T-helper 17 cell (primary cell): ENCODE measurements around the gene ACRBP. TPM values are rescaled to one million over a fixed set of nuclear protein-coding genes. Genes with fewer than 3 reads are reported as not detected.

Experiments
- ATAC-seq: fragments of 150-1000 bp; cut with Tn5 transposase; 2 replicates; pipeline ENCODE4 v1.10.0; 2021; ENCODE audit warnings: mild to moderate bottlenecking, moderate library complexity
- DNase-seq, 3 donors: peaks; one replicate each; pipeline versions ENCODE4 v3.0.0 to v3.0.0-alpha.2; 2020 to 2021
- H3K9me3 ChIP-seq: one replicate; pipeline ENCODE4 v1.7.0; 2013; ENCODE audit warnings: low read length, mild to moderate bottlenecking; ENCODE audit not compliant: control insufficient read depth, poor library complexity, severe bottlenecking
- H3K27ac Mint-ChIP-seq: one replicate; pipeline ENCODE4 v1.8.0; 2022; ENCODE audit warnings: mild to moderate bottlenecking, moderate library complexity, mixed read lengths
- H3K27me3 Mint-ChIP-seq: one replicate; pipeline ENCODE4 v1.8.0; 2022; ENCODE audit warnings: mixed read lengths
- H3K36me3 Mint-ChIP-seq: one replicate; pipeline ENCODE4 v1.8.0; 2022; ENCODE audit warnings: low read depth, mixed read lengths
- H3K4me1 Mint-ChIP-seq: one replicate; pipeline ENCODE4 v1.8.0; 2022; ENCODE audit warnings: mild to moderate bottlenecking, mixed read lengths
- H3K4me3 Mint-ChIP-seq: one replicate; pipeline ENCODE4 v1.8.0; 2022; ENCODE audit warnings: mild to moderate bottlenecking, moderate library complexity, mixed read lengths
- total RNA-seq, 4 donors: library from RNA in 2 of 4; stranded (reverse) in 2 of 4; gene quantifications; one replicate each; pipeline ENCODE4 v1.2.3 and lab custom pipeline; 2022 to 2026

Gene ACRBP
- total RNA-seq = 10 to 100 TPM in 1 of 2 donors, 1 to 10 TPM in 1; 3.4 to 90.0 TPM
- total RNA-seq (lab: John Stamatoyannopoulos, UW) = 0.38 to 0.58 reads per million in 2 donors

- Mint-ChIP-seq H3K36me3 (peaks cover 10% of the 10 kb centered on the region), H3K4me3 (peak within 1 kb of the TSS; percentile 83), H3K27ac (peak within 1 kb of the TSS; percentile 56), H3K4me1 (peaks cover 14% of the 10 kb centered on the region), H3K27me3 (peaks cover 7% of the 10 kb centered on the region)
- no peaks in the 10 kb centered on the region for H3K9me3 ChIP-seq
- DNase-seq (peak in 1 of 3 donors; percentile 20), ATAC-seq (peak; percentile 76)
These were observed at the start of gene ACRBP for GRCh38 chr12:6647083-6647604. Gene ACRBP, minus strand, starts transcription at chr12:6647432. Its CDS starts 66 bp downstream, at chr12:6647366.

- DNase-seq (no peak), ATAC-seq (no peak)
- H3K27ac Mint-ChIP-seq = peak overlapping the region; percentile 69
- peaks cover 8% of the 10 kb centered on the region for H3K27me3 Mint-ChIP-seq
- H3K4me3 Mint-ChIP-seq = no peak overlapping the region
- no peaks in the 10 kb centered on the region for H3K9me3 ChIP-seq
- H3K36me3 Mint-ChIP-seq = peaks cover 6% of the 10 kb centered on the region
- H3K4me1 Mint-ChIP-seq = peaks cover 26% of the 10 kb centered on the region
These were observed 48.2 kb upstream of the ACRBP start for GRCh38 chr12:6695313-6696045.

- DNase-seq (no peak), ATAC-seq (no peak)
- H3K36me3 Mint-ChIP-seq = peaks cover 5% of the 10 kb centered on the region
- H3K27ac Mint-ChIP-seq = no peak overlapping the region
- no peak overlapping the region for H3K4me3 Mint-ChIP-seq
- H3K4me1 Mint-ChIP-seq = peaks cover 31% of the 10 kb centered on the region
- H3K9me3 ChIP-seq = no peaks in the 10 kb centered on the region
- peaks cover 7% of the 10 kb centered on the region for H3K27me3 Mint-ChIP-seq
These were observed 47.5 kb upstream of the ACRBP start for GRCh38 chr12:6694701-6695100.

- H3K9me3 ChIP-seq = no peaks in the 10 kb centered on the region
- no peak overlapping the region for H3K4me3 Mint-ChIP-seq
- H3K36me3 Mint-ChIP-seq = no peaks in the 10 kb centered on the region
- H3K27ac Mint-ChIP-seq = peak overlapping the region; percentile 8
- peaks cover 23% of the 10 kb centered on the region for H3K4me1 Mint-ChIP-seq
- DNase-seq (no peak), ATAC-seq (no peak)
- no peaks in the 10 kb centered on the region for H3K27me3 Mint-ChIP-seq
These were observed 46.7 kb upstream of the ACRBP start for GRCh38 chr12:6693832-6694355.

- Mint-ChIP-seq H3K4me3 (no peak overlapping the region), H3K27me3 (no peaks in the 10 kb centered on the region), H3K4me1 (peaks cover 18% of the 10 kb centered on the region), H3K36me3 (no peaks in the 10 kb centered on the region), H3K27ac (no peak overlapping the region)
- DNase-seq (no peak), ATAC-seq (no peak)
- H3K9me3 ChIP-seq = no peaks in the 10 kb centered on the region
These were observed 45.7 kb upstream of the ACRBP start for GRCh38 chr12:6692888-6693287.

GRCh38 chr12:6691473-6691872 lies 44.2 kb upstream of the ACRBP start:
- Mint-ChIP-seq H3K4me1 (peaks cover 32% of the 10 kb centered on the region), H3K4me3 (no peak overlapping the region), H3K27me3 (no peaks in the 10 kb centered on the region), H3K36me3 (peaks cover 3% of the 10 kb centered on the region), H3K27ac (no peak overlapping the region)
- ATAC-seq (no peak), DNase-seq (no peak)
- H3K9me3 ChIP-seq = no peaks in the 10 kb centered on the region

GRCh38 chr12:6688999-6689882 lies 42.0 kb upstream of the ACRBP start, which contains the start of gene ZNF384:
Gene ZNF384, minus strand, starts transcription at chr12:6689375. Its CDS starts 9,855 bp downstream, at chr12:6679520.
- no peaks in the 10 kb centered on the region for H3K9me3 ChIP-seq
- Mint-ChIP-seq H3K4me1 (peaks cover 44% of the 10 kb centered on the region), H3K36me3 (peaks cover 3% of the 10 kb centered on the region), H3K27me3 (no peaks in the 10 kb centered on the region), H3K27ac (peak within 1 kb of the TSS; percentile 96), H3K4me3 (peak within 1 kb of the TSS; percentile 92)
- ATAC-seq = peak; percentile 84
- peak; percentile 85 to 93 (median 88) for DNase-seq

- ATAC-seq = no peak
- peak in 2 of 3 donors; percentile 17 to 19 for DNase-seq
- H3K27ac Mint-ChIP-seq = peak overlapping the region; percentile 96
- H3K4me1 Mint-ChIP-seq = peaks cover 44% of the 10 kb centered on the region
- H3K36me3 Mint-ChIP-seq = peaks cover 3% of the 10 kb centered on the region
- H3K4me3 Mint-ChIP-seq = peak overlapping the region; percentile 92
- H3K9me3 ChIP-seq = no peaks in the 10 kb centered on the region
- no peaks in the 10 kb centered on the region for H3K27me3 Mint-ChIP-seq
These were observed 41.3 kb upstream of the ACRBP start for GRCh38 chr12:6688543-6688998.

GRCh38 chr12:6685814-6686213 lies 38.6 kb upstream of the ACRBP start:
- Mint-ChIP-seq H3K4me1 (peaks cover 47% of the 10 kb centered on the region), H3K27me3 (no peaks in the 10 kb centered on the region)

GRCh38 chr12:6684609-6685008 lies 37.4 kb upstream of the ACRBP start:
- Mint-ChIP-seq H3K27me3 (no peaks in the 10 kb centered on the region), H3K4me3 (no peak overlapping the region), H3K27ac (peak overlapping the region; percentile 85), H3K36me3 (peaks cover 3% of the 10 kb centered on the region), H3K4me1 (peaks cover 41% of the 10 kb centered on the region)
- H3K9me3 ChIP-seq = no peaks in the 10 kb centered on the region
- no peak for DNase-seq
- no peak for ATAC-seq

More at GRCh38 chr12:6685814-6686213, 38.6 kb upstream of the ACRBP start:
- no peak for DNase-seq
- H3K27ac Mint-ChIP-seq = peak overlapping the region; percentile 85
- H3K9me3 ChIP-seq = no peaks in the 10 kb centered on the region
- H3K4me3 Mint-ChIP-seq = no peak overlapping the region
- H3K36me3 Mint-ChIP-seq = peaks cover 3% of the 10 kb centered on the region
- ATAC-seq = no peak

- no peak for DNase-seq
- H3K27me3 Mint-ChIP-seq = no peaks in the 10 kb centered on the region
- H3K4me3 Mint-ChIP-seq = no peak overlapping the region
- no peak overlapping the region for H3K27ac Mint-ChIP-seq
- peaks cover 4% of the 10 kb centered on the region for H3K4me1 Mint-ChIP-seq
- ATAC-seq = no peak
- no peaks in the 10 kb centered on the region for H3K9me3 ChIP-seq
- H3K36me3 Mint-ChIP-seq = peaks cover 10% of the 10 kb centered on the region
These were observed 29.7 kb upstream of the ACRBP start for GRCh38 chr12:6676962-6677361.

GRCh38 chr12:6672143-6672542 lies 24.9 kb upstream of the ACRBP start:
- ATAC-seq (no peak), DNase-seq (no peak)
- Mint-ChIP-seq H3K4me3 (no peak overlapping the region), H3K36me3 (peaks cover 17% of the 10 kb centered on the region), H3K4me1 (peaks cover 4% of the 10 kb centered on the region), H3K27ac (peak overlapping the region; percentile 27), H3K27me3 (no peaks in the 10 kb centered on the region)
- H3K9me3 ChIP-seq = no peaks in the 10 kb centered on the region
